ENCODE results near the gene ID1. TPM values are rescaled to one million over a fixed set of nuclear protein-coding genes. Genes with fewer than 3 reads are reported as not detected.

ID1 gene
- total and polyA plus RNA-seq, 2 of the 13 experiments (the other 11 are each of a cell fraction or from before 2014, with no cell fraction given): 320 to 419 TPM

DNA sequence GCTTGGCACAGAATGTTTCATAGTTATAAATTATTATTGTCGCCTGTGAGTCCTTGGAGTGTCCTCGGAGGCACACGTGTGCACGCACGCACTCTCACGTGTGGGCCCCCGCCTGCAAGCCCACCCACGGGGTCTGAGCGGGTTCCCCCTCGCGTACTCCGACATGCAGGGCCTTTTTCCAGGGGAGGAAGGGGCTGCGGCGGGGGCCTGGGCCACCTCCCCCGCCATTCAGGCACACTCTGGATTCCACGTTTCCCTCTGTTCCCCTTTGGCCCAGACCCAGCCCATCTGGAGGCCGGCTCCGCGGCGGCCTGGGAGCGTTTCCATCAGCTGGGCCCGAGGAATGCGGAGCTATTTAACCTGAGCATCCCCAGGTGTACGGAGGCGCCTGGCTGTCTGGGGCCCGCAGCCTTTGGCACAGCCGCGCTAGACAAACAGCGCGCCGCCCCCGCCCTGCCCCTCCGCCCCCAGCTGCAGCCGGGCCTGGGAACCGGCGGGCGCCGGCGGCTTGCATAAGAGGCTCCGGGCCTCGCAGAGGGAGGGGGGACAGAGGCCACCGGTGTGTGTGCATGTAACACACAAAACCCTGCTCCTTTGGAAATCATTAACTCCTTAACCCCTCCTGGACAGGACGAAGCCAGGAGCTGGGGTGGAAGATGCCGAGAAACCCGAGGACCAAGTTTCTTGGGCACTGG lies 3.3 kb downstream of the ID1 start (continued):
- TF ChIP-seq, protein P1, sequence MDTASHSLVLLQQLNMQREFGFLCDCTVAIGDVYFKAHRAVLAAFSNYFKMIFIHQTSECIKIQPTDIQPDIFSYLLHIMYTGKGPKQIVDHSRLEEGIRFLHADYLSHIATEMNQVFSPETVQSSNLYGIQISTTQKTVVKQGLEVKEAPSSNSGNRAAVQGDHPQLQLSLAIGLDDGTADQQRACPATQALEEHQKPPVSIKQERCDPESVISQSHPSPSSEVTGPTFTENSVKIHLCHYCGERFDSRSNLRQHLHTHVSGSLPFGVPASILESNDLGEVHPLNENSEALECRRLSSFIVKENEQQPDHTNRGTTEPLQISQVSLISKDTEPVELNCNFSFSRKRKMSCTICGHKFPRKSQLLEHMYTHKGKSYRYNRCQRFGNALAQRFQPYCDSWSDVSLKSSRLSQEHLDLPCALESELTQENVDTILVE (CRISPR knock-in tag; IDR thresholded peaks at IDR 0.05): peak; percentile 99; the same call in 1 of the 2 replicates
- TF ChIP-seq ZNF382 (CRISPR knock-in tag; IDR thresholded peaks at IDR 0.05; ENCODE audit: borderline replicate concordance) (no peak; the same call in 1 of the 2 replicates), ZNF850 (CRISPR knock-in tag; conservative IDR thresholded peaks at IDR 0.05) (no peak), ZNF274 (CRISPR knock-in tag; IDR thresholded peaks at IDR 0.05) (peak; percentile 99), NONO (IDR thresholded peaks at IDR 0.05) (no peak), NONO (CRISPR knock-in tag; conservative IDR thresholded peaks at IDR 0.05) (peak; percentile 100), ZNF264 (CRISPR knock-in tag; IDR thresholded peaks at IDR 0.05) (peak; percentile 91; the same call in 1 of the 2 replicates), ZFP36 (IDR thresholded peaks at IDR 0.05; ENCODE audit: borderline replicate concordance, low read depth, low read length, partially characterized antibody) (no peak), HCFC1 (IDR thresholded peaks at IDR 0.05; ENCODE audit: low read depth, low read length) (peak; percentile 25; the same call in 1 of the 2 replicates), ZNF326 (CRISPR knock-in tag; IDR thresholded peaks at IDR 0.05; ENCODE audit: borderline replicate concordance) (no peak), KDM3A (CRISPR knock-in tag; IDR thresholded peaks at IDR 0.05; ENCODE audit: low read depth) (peak; percentile 100), MIXL1 (CRISPR knock-in tag; IDR thresholded peaks at IDR 0.05) (peak; percentile 99), HMG20A (CRISPR knock-in tag; IDR thresholded peaks at IDR 0.05; ENCODE audit: borderline replicate concordance) (peak; percentile 97), ZNF839 (CRISPR knock-in tag; IDR thresholded peaks at IDR 0.05; ENCODE audit: borderline replicate concordance) (peak; percentile 84; the same call in 1 of the 2 replicates), ETV5 (CRISPR knock-in tag; IDR thresholded peaks at IDR 0.05; ENCODE audit: borderline replicate concordance) (peak; percentile 100), POGZ (CRISPR knock-in tag; IDR thresholded peaks at IDR 0.05) (peak; percentile 99), AGO2 (optimal IDR thresholded peaks at IDR 0.05; ENCODE audit: low read depth, low read length) (peak; percentile 99), RBFOX2 (IDR thresholded peaks at IDR 0.05; ENCODE audit: low read depth, low read length) (peak; percentile 98), CENPT (CRISPR knock-in tag; IDR thresholded peaks at IDR 0.05; ENCODE audit: low read depth) (peak; percentile 67), FOSL2 (CRISPR knock-in tag; IDR thresholded peaks at IDR 0.05) (peak; percentile 97), ZNF441 (CRISPR knock-in tag; IDR thresholded peaks at IDR 0.05; ENCODE audit: borderline replicate concordance) (peak; percentile 80; the same call in 1 of the 2 replicates), TEF (CRISPR knock-in tag; IDR thresholded peaks at IDR 0.05) (peak; percentile 99), ARNT (IDR thresholded peaks at IDR 0.05) (no peak), HHEX (CRISPR knock-in tag; IDR thresholded peaks at IDR 0.05) (peak; percentile 79), SMAD1 (CRISPR knock-in tag; IDR thresholded peaks at IDR 0.05; ENCODE audit: borderline replicate concordance, low read depth) (peak; percentile 100), KAT8 (CRISPR knock-in tag; IDR thresholded peaks at IDR 0.05) (peak; percentile 95), ZFP36L1 (CRISPR knock-in tag; IDR thresholded peaks at IDR 0.05) (peak; percentile 98; the same call in 1 of the 2 replicates), HES4 (CRISPR knock-in tag; IDR thresholded peaks at IDR 0.05; ENCODE audit: borderline replicate concordance) (peak; percentile 88)
- TF ChIP-seq, protein P2, sequence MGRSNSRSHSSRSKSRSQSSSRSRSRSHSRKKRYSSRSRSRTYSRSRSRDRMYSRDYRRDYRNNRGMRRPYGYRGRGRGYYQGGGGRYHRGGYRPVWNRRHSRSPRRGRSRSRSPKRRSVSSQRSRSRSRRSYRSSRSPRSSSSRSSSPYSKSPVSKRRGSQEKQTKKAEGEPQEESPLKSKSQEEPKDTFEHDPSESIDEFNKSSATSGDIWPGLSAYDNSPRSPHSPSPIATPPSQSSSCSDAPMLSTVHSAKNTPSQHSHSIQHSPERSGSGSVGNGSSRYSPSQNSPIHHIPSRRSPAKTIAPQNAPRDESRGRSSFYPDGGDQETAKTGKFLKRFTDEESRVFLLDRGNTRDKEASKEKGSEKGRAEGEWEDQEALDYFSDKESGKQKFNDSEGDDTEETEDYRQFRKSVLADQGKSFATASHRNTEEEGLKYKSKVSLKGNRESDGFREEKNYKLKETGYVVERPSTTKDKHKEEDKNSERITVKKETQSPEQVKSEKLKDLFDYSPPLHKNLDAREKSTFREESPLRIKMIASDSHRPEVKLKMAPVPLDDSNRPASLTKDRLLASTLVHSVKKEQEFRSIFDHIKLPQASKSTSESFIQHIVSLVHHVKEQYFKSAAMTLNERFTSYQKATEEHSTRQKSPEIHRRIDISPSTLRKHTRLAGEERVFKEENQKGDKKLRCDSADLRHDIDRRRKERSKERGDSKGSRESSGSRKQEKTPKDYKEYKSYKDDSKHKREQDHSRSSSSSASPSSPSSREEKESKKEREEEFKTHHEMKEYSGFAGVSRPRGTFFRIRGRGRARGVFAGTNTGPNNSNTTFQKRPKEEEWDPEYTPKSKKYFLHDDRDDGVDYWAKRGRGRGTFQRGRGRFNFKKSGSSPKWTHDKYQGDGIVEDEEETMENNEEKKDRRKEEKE (IDR thresholded peaks at IDR 0.05): no peak

All from HepG2 (cell line).